ENCODE data around the gene PCDHGC3.
A peak's percentile ranks its signal among the peaks of the same experiment; 100 is the strongest.

The PCDHGC3 gene

DNA sequence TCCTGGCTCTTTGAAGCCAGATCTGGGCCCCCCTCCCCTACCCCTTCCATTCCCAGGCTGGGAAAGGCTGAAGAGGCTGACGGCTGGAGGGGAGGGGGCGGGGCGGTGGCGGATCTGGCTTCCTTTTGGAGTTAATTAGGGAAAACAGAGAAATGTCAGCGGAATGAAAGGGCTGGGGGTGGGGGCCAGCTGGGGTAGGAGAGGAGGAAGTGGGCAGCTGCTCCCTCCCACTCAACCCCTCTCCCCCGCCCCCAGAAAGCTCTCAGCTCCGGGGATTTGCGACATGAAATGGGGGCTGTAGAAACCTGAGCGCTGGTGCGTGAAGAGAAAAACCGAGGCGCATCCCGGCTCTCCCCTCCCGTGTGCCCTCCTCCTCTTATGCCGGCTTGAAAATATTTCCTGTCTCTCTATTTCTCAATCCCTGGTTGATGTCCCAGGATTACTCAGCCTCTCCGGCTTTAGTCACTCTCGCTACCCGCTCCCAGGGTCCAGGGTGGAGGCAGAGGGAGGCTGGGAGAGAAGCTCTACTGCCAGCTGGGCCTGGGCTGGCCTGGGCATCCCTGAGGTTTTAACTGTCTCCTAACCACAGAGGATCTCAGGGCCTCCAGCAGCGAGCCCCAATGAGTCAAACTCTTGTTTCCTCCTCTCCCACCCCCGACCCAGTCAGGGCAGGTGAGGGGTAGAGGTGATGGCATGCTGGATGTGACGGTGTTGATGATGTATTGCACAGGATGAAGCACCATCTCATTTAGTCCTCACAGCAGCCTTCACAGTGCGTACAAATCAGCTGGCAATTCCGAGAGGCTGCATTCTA, 33.2 kb downstream of the PCDHGC3 start:
- DNase-seq, result no peak

DNA sequence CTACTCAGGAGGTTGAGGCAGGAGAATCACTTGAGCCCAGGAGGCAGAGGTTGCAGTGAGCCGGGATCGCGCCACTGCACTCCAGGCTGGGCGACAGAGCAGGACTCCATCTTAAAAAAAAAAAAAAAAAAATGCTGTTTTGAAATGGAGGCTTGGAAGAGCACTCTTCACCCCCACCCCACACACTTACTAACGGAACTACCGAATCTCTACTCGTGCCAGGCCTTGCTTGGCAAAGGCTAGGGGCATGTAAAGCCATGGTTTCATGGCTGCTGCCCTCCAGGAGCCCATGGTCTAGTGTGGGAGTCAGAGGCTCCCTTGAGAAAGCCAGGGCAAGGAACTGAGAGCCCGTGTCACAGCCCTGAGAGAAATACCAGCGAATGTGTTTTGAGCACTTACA, 34.4 kb downstream of the PCDHGC3 start:
- no peak for DNase-seq

DNA sequence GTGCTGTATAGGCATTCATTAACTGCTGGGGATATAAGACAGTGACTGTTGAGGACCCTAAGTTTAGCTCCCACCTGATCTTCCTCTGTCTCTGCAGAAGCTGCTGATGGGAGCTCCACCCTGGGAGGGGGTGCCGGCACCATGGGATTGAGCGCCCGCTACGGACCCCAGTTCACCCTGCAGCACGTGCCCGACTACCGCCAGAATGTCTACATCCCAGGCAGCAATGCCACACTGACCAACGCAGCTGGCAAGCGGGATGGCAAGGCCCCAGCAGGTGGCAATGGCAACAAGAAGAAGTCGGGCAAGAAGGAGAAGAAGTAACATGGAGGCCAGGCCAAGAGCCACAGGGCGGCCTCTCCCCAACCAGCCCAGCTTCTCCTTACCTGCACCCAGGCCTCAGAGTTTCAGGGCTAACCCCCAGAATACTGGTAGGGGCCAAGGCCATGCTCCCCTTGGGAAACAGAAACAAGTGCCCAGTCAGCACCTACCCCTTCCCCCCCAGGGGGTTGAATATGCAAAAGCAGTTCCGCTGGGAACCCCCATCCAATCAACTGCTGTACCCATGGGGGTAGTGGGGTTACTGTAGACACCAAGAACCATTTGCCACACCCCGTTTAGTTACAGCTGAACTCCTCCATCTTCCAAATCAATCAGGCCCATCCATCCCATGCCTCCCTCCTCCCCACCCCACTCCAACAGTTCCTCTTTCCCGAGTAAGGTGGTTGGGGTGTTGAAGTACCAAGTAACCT, 35.3 kb downstream of the PCDHGC3 start:
- no peak for DNase-seq

GRCh38 chr5:141511771-141512325, 36.1 kb downstream of the PCDHGC3 start:
- DNase-seq, result no peak

DNA sequence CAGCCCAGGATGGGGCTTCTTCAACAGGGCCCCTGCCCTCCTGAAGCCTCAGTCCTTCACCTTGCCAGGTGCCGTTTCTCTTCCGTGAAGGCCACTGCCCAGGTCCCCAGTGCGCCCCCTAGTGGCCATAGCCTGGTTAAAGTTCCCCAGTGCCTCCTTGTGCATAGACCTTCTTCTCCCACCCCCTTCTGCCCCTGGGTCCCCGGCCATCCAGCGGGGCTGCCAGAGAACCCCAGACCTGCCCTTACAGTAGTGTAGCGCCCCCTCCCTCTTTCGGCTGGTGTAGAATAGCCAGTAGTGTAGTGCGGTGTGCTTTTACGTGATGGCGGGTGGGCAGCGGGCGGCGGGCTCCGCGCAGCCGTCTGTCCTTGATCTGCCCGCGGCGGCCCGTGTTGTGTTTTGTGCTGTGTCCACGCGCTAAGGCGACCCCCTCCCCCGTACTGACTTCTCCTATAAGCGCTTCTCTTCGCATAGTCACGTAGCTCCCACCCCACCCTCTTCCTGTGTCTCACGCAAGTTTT, 36.7 kb downstream of the PCDHGC3 start:
- DNase-seq, result peak; percentile 79

DNA sequence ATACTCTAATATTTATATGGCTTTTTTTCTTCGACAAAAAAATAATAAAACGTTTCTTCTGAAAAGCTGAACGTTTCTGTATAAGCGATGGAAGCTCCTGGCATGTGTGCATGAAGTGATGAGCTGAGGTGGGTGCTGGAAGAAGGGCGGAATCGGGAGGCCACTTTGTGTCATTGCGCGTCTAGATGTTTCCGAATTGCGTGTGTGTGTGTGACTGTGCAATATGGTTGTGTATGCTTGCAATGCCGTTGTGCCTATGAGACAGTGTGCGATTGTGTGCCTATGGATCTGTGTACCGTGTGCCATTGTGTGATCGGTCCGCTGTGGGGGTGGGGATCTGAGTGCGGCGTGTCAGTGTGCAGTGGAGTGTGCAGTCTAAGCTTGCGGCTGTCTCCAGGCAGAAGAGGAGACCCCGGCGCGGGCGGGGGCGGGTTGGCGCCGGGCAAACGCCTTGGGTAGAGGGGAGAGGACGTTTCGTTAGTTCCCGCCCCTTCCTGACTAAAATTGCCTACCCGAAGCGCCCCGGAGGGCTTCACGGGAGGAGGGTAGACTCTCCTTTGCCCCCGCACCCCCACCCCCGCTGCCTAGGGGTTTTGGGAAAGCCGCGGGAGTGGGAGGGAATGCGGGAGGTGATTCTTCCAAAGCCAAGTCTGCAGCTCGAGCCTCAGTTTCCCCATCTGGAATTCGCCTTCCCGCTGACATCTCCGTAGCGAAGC, 37.3 kb downstream of the PCDHGC3 start:
- DNase-seq, result peak; percentile 54

DNA sequence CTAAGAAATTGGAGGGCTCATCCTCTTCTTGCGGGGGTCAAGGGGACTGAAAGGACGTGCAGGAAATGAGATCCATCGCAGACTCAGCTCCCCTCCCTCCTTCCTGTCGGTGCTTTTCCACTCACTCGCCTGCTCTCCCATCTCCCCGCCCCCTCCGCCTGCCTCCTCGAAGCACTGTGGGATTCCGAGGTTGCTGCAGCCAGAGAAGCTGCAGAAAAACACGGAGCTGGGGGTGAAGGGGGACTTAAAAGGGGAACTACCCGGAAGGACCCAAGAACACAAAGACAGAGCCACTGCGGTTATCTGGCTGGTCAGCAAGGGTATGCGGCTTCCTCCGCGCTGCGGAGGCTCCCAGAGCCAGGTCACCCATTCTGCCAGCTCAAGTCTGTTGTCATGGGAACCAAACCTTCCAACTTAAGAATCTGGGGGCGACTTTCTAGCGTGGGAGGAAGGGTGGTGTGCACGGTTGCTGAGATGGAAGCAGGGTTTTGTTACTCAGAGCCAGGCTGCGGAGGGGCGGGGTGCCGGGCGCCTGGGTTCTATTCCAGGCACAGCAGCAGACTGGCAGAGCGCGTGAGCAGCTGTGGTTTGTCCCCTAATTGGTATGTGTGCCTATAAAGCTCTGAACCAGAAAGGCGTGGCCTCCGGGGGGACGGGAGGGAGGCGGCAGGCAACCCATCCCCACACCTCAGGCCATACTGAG, 38.0 kb downstream of the PCDHGC3 start:
- DNase-seq, result peak; percentile 78

DNA sequence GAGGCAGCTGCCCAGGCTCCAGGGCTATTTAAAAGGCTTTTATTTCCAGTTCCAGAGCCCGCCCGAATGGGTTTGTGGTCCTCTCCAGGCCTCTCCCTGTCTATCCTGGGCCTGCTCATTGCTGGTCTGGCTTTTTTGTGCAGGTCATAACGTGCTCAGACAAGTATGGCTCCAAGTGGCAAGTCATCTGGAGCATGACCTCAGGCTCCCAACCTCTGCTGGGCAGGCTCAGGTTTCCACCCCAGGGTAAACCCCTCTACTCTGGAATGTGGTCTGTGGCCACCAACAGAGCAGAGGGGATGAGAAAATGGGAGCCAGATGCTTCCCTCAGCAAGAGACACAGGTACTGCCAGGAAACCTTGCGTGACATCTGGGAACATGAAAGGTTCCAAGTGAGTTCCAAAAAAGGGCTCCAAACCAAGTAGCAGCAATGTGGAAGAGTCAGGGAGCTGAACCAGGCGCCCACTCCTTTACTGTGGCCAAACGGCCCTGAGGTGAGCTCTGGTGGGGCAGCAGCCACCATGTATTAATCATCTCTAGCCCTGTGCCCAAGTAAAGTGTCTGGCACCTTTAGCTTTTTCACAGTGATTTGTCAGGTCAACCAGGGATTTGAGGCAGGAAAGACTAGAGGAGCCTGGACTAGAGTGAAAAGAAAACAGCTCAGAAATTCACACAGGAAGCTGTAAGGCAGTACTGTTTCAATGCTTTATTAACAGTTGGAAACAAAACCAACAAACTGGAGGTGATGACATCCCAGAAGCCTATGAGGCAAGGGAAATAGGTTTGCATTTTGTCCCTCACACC, 38.8 kb downstream of the PCDHGC3 start:
- DNase-seq, result no peak

DNA sequence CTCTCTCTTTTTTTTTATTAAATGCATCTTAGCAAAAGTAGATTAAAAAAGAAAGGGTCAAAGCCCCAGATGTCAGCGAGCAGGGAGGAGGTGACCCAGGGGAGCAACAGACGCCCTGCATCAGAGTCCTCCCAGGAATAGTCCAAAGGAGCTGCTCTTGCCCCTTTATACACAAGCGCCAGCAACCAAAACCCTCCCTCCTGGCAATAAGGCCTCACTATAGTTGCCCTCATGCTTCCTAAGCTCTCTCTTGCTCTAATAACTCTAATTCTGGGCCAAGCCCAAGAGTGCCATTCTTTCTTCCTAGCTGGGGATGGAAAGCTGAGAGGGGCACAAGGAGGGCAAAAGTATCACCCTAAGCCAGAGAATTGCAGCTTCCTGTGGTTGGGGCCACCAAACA, 39.4 kb downstream of the PCDHGC3 start:
- DNase-seq, result no peak

GRCh38 chr5:141515946-141516671, 40.3 kb downstream of the PCDHGC3 start:
- no peak for DNase-seq

GRCh38 chr5:141516672-141517025, 40.9 kb downstream of the PCDHGC3 start:
- no peak for DNase-seq

- DNase-seq, result no peak
Observed at GRCh38 chr5:141517312-141517711, 41.5 kb downstream of the PCDHGC3 start.

DNA sequence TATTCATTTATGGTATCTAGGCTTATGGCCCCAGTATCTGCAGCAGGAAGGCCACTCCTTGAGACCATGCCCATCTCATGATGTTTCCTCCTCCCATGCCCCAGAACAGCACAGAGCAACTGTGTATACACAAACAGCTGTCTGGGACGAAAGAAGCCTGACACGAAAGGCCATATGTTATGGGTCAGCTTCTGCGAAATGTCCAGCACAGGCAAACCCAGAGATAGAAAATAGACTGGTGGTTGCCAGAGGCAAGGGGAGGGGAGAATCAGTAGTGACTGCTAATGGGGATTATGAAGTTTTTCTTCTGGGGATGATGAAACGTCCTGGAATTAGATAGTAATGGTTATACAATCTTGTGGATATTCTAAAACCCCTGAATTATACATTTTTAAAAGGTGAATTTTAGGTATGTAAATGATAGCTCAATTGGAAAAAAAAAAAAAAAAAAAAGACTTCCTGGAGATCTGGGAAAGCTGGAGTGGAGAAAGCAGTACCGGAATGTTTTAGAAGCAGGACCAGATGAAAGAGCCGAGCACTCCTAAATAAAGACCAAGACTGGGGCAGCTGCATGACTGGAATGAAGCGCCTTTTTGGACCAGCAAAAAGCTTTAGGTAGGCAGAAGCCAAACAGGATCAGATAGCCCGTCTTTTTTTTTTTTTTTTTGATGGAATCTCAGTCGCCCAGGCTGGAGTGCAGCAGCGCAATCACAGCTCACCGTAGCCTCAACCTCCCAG, 42.3 kb downstream of the PCDHGC3 start:
- no peak for DNase-seq

DNA sequence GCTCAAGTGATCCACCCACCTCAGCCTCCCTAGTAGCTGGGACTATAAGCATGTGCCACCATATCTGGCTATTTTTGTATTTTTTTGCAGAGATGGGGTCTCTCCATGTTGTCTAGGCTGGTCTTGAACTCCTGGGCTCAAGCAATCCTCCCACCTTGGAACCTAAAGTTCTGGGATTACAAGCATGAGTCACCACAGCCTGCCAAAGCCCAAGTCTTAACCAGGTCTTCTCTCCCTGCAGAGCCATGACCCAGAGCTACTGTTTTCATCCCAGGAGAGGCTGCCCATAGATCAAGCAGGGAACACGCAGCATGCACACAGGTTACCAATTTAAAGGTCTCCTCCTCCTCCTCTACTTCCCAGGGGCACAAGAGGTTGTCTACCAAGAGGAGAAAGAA, 42.9 kb downstream of the PCDHGC3 start:
- DNase-seq, result no peak

GRCh38 chr5:141519605-141520565, 44.1 kb downstream of the PCDHGC3 start:
- DNase-seq, result no peak

- no peak for DNase-seq
Observed at GRCh38 chr5:141521244-141521781, 45.5 kb downstream of the PCDHGC3 start.

GRCh38 chr5:141522301-141522700, 46.5 kb downstream of the PCDHGC3 start:
- no peak for DNase-seq

GRCh38 chr5:141523991-141524390, 48.2 kb downstream of the PCDHGC3 start:
- DNase-seq, result no peak
